Upper lobe of left lung (tissue), 6 donors: ENCODE data around the gene DYNC2H1. TPM values are rescaled to one million over a fixed set of nuclear protein-coding genes. Genes with fewer than 3 reads are reported as not detected.
A peak's percentile ranks its signal among the peaks of the same experiment; 100 is the strongest.

Source experiments
- ATAC-seq, 2 donors: fragments of 200-7000 bp; cut with Tn5 transposase; one replicate each; pipeline ENCODE4 v1.9.1; 2022; ENCODE audit warnings: mild to moderate bottlenecking in 2 of 2, moderate library complexity in 2 of 2; ENCODE audit not compliant: low FRiP score in 2 of 2
- DNase-seq, 2 donors: peaks; one replicate each; pipeline ENCODE4 v3.0.0-alpha.2; 2019 to 2020
- H3K27ac ChIP-seq, 4 donors: fragments of 200-600 bp; sonication (generic); one replicate each; pipeline ENCODE4 v1.5.1; 2016 to 2019
- H3K27me3 ChIP-seq, 4 donors: fragments of 200-600 bp; sonication (generic); one replicate each; pipeline ENCODE4 v1.5.1; 2017 to 2019
- H3K36me3 ChIP-seq, 4 donors: fragments of 200-600 bp; sonication (generic); one replicate each; pipeline ENCODE4 v1.5.1; 2016 to 2019
- H3K4me1 ChIP-seq, 4 donors: fragments of 200-600 bp; sonication (generic); one replicate each; pipeline ENCODE4 v1.5.1; 2018 to 2019
- H3K4me3 ChIP-seq, 4 donors: fragments of 200-600 bp; sonication (generic); one replicate each; pipeline ENCODE4 v1.5.1; 2017 to 2019; ENCODE audit warnings: mild to moderate bottlenecking in 2 of 4, moderate library complexity in 1 of 4
- H3K9me3 ChIP-seq, 4 donors: fragments of 200-600 bp; sonication (generic); one replicate each; pipeline ENCODE4 v1.5.1; 2018 to 2019
- EP300 ChIP-seq, 4 donors: sonication (generic); formaldehyde crosslinking; IDR thresholded peaks; one replicate each; pipeline ENCODE4 v1.5.1; 2017; ENCODE audit warnings: antibody characterized with exemption in 4 of 4, control low read depth in 2 of 4
- POLR2A ChIP-seq, 4 donors: fragments of 450-650 bp; IDR thresholded peaks; one replicate each; pipeline ENCODE4 v1.5.1; 2016 to 2017; ENCODE audit warnings: antibody characterized with exemption in 4 of 4, mild to moderate bottlenecking in 2 of 4
- POLR2AphosphoS5 ChIP-seq, 2 donors: sonication (generic); formaldehyde crosslinking; IDR thresholded peaks; one replicate each; pipeline ENCODE4 v1.5.1; 2017; ENCODE audit warnings: antibody characterized with exemption in 2 of 2
- WGBS, 2 donors: methylation state at CpG; one replicate each; pipeline ENCODE4 v1.1.5; 2017 to 2018; 5-methylcytosine and 5-hydroxymethylcytosine counted together
- total RNA-seq, 6 donors: library from RNA; depleted of rRNA in 4 of 6; stranded (reverse); fragments of >200 nt in 4 of 6; gene quantifications; one replicate each; pipeline versions ENCODE4 v1.1.0 to v1.2.1, GENCODE V29; 2016 to 2021
- TF ChIP-seq, protein P1 (sequence below), 6 experiments: fragments of 450-650 bp in 4 of 6; fragments of 200-600 bp in 2 of 6; sonication (generic) in 2 of 6; IDR thresholded peaks; one replicate each; pipeline ENCODE4 v1.5.1; 2016 to 2019; ENCODE audit warnings: antibody characterized with exemption in 6 of 6
- donor health status: DM: no; HTN: no; CAD: no; lungs with moderate emphysema.
- donor health status: DM: no; HTN: yes; CAD: no; lungs with severe emphysema.

DYNC2H1 gene
- total RNA-seq, 6 donors from 2014 or later, result 11.1 to 62.4 (median 23.2) TPM

DNA sequence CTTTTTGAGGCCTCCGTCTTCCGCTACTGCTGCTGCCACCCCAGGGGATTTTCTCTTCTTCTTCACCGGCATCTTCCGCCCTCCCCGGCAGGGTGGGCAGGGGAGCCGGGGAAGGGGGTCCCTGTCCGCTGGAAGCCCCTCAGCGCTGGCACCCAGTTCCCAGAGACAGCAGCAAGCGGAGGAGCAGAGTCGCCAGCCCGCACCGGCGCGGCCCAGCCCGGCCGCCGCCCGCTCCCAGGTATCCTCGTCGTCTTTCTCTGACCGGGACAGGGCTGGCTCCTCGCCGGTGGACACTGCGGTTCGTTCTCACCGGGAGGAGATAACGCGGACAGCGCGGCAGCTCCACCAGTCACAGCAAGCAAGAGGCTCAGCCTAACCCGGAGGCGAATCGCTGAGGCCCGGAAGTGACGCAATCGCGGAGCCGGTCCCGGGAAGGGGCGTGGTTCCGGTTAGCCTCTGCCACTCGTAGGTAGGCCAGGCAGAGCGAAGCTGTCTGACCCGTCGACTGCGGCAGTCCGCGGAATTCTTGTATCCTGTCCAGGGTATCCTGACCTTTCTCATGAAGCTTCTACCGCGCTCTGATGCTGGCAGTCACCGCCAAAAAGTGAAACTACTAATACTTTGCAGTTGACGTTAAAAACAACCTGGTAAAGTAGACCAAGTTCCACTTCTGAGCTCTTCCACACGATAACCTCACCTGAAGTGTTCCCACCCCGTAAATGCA lies 17.3 kb upstream of the DYNC2H1 start, which contains the start of gene DCUN1D5:
Gene DCUN1D5 (minus strand): TSS at position 360 of the 724 bp plus-strand sequence. CDS start 288 bp downstream, at position 72.
- ATAC-seq (peak; percentile 98 to 100), DNase-seq (peak; percentile 98)
- no peaks in the 10 kb centered on the region for H3K9me3 ChIP-seq
- peaks cover 25 to 33% (median 27%) of the 10 kb centered on the region in 4 donors for H3K4me1 ChIP-seq
- peaks cover 0 to 5% (median 0%) of the 10 kb centered on the region in 4 donors for H3K36me3 ChIP-seq
- H3K27me3 ChIP-seq, result no peaks in the 10 kb centered on the region
- peak within 1 kb of the TSS; percentile 86 to 92 (median 88) for H3K27ac ChIP-seq
- WGBS, 2 donors, result 1 to 3% methylated on average over 13 to 42 of the region's 54 CpGs
- TF ChIP-seq POLR2AphosphoS5 (IDR thresholded peaks at IDR 0.05), result peak; percentile 86 to 88
- peak in 1 of 4 donors; percentile 50 for TF ChIP-seq EP300 (IDR thresholded peaks at IDR 0.05)
- TF ChIP-seq POLR2A (IDR thresholded peaks at IDR 0.05), result peak in 3 of 4 donors; percentile 65 to 84 (median 68)
- TF ChIP-seq, protein P1, sequence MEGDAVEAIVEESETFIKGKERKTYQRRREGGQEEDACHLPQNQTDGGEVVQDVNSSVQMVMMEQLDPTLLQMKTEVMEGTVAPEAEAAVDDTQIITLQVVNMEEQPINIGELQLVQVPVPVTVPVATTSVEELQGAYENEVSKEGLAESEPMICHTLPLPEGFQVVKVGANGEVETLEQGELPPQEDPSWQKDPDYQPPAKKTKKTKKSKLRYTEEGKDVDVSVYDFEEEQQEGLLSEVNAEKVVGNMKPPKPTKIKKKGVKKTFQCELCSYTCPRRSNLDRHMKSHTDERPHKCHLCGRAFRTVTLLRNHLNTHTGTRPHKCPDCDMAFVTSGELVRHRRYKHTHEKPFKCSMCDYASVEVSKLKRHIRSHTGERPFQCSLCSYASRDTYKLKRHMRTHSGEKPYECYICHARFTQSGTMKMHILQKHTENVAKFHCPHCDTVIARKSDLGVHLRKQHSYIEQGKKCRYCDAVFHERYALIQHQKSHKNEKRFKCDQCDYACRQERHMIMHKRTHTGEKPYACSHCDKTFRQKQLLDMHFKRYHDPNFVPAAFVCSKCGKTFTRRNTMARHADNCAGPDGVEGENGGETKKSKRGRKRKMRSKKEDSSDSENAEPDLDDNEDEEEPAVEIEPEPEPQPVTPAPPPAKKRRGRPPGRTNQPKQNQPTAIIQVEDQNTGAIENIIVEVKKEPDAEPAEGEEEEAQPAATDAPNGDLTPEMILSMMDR (IDR thresholded peaks at IDR 0.05), result peak in 1 of 6 experiments; percentile 5
- peak within 1 kb of the TSS; percentile 55 to 98 (median 91) for H3K4me3 ChIP-seq

DNA sequence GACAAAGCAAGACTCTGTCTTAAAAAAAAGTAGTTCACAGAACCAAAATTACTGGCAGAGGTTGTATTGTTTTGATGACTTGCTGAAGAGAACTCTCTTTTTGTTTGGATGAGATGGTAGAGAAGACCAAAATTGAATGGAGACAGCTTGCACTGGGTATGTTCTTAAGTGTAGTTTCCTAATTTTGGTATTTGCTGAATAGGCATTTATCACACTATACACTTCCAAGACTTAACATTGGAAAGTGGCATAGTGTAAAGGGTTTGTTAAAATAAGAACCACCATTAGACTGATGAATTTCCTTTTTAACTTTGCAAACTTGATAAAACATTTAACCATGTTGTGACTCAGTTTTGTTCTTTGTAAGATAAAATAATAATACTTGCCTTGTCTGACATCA lies 11.9 kb upstream of the DYNC2H1 start:
- no peaks in the 10 kb centered on the region for H3K36me3 ChIP-seq
- TF ChIP-seq POLR2AphosphoS5 (IDR thresholded peaks at IDR 0.05), result no peak
- no peak for TF ChIP-seq EP300 (IDR thresholded peaks at IDR 0.05)
- no peak for TF ChIP-seq POLR2A (IDR thresholded peaks at IDR 0.05)
- TF ChIP-seq, protein P1 (IDR thresholded peaks at IDR 0.05), result no peak
- H3K9me3 ChIP-seq, result no peaks in the 10 kb centered on the region
- H3K4me1 ChIP-seq, result peaks cover 3 to 5% (median 4%) of the 10 kb centered on the region in 4 donors
- H3K27me3 ChIP-seq, result no peaks in the 10 kb centered on the region
- no peak for DNase-seq
- H3K27ac ChIP-seq, result no peak overlapping the region
- no peak for ATAC-seq
- no peak overlapping the region for H3K4me3 ChIP-seq

DNA sequence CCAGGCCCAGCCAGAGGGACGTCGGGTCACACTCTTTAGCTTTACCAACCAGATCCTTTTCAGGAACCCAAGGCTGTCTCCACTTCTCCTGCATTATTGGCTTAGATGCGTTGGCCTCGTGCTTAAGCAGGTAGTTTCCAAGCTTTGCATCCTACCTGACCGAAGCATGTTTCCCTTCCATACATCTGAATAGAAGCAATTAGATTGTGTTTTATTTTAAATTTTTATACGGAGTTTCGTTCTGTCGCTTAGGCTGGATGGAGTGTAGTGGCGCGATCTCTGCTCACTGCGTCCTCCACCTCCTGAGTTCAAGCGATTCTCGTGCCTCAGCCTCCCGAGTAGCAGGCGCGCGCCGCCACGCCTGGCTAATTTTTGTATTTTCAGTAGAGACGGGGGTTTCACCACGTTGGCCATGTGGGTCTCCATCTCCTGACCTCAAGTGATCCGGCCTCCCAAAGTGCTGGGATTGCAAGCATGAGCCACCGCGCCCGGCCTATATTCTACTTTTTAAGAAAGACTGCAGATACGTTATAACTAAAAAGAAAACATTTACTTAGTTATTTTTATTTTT lies 677 bp downstream of the DYNC2H1 start:
- 23 to 29% methylated on average over 25 to 26 of the region's 26 CpGs for WGBS, 2 donors
- peaks cover 0 to 16% (median 10%) of the 10 kb centered on the region in 4 donors for H3K4me1 ChIP-seq
- peak overlapping the region; percentile 14 to 82 (median 61) for H3K4me3 ChIP-seq
- TF ChIP-seq POLR2AphosphoS5 (IDR thresholded peaks at IDR 0.05), result no peak
- no peak for TF ChIP-seq EP300 (IDR thresholded peaks at IDR 0.05)
- TF ChIP-seq POLR2A (IDR thresholded peaks at IDR 0.05), result no peak
- TF ChIP-seq, protein P1 (IDR thresholded peaks at IDR 0.05), result no peak
- no peaks in the 10 kb centered on the region for H3K36me3 ChIP-seq
- DNase-seq (peak in 1 of 2 donors; percentile 75), ATAC-seq (peak in 1 of 2 donors; percentile 25)
- peak overlapping the region; percentile 47 to 79 (median 59) for H3K27ac ChIP-seq
- no peaks in the 10 kb centered on the region for H3K9me3 ChIP-seq
- H3K27me3 ChIP-seq, result no peaks in the 10 kb centered on the region

DNA sequence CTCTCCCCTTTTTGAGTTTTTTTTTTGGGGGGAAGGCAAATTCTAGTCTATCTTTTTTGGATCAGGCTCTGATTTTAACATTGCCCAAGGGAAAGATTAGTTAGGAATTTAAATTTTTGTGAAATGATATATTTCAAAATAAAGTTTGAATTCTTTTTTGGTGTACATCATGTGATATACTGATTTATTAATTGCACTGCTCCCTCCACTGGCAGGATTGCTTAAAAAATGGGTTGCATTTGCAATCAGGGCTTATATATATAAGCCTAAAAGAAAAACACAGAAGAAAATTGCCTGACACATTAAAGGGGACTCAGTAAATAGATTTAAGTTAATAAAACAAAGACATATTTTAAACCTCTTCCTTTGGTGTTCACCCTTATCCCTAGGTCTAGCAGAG lies 1.2 kb downstream of the DYNC2H1 start:
- H3K27ac ChIP-seq, result no peak overlapping the region
- no peaks in the 10 kb centered on the region for H3K27me3 ChIP-seq
- H3K36me3 ChIP-seq, result no peaks in the 10 kb centered on the region
- H3K4me3 ChIP-seq, result peak overlapping the region in 3 of 4 donors; percentile 55 to 82 (median 67)
- H3K9me3 ChIP-seq, result no peaks in the 10 kb centered on the region
- DNase-seq, result no peak
- TF ChIP-seq POLR2A (IDR thresholded peaks at IDR 0.05), result no peak
- TF ChIP-seq, protein P1 (IDR thresholded peaks at IDR 0.05), result no peak
- no peak for ATAC-seq
- peaks cover 0 to 16% (median 10%) of the 10 kb centered on the region in 4 donors for H3K4me1 ChIP-seq
